Hematopoietic multipotent progenitor cell treated with erythropoietin and hydrocortisone succinate and interleukin-3 and kit ligand, for 17 days (in vitro differentiated cells): ENCODE measurements around the gene LRFN2.

Experiments used
- DNase-seq: peaks from one replicate; pipeline ENCODE4 v3.0.0-alpha.2; 2015; ENCODE audit warnings: low spot score

LRFN2 gene

DNA sequence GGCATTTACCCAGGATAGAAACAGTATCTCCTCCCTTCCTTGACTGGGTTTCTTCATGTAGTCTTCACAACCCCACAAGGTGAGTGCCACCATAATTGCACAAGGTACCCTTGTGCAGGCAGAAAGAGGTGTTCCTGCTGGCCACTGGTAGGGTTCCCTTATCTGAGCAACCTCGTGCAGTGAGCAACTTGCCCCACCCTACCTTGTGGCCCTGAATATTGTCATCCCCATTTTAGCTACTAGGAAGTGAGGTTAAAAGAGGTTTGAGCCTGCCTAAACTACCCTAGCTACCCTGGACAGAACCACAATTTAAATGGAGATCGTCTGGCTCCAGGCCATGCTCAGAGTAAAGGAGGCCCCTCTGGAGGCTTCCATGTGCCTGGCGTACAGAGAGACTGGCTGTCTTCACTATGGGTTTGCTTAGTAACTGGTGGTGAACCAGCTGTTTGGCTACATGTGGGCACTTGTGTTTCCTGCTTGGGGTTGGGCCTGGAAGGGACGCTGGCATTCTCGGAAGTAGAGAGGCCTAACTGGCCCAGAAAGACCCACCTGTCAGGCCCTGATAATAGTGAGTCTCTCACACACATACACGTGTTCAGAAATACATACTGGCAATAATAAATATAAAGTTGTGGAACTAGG is 148.8 kb downstream of the LRFN2 start:
- no peak for DNase-seq

DNA sequence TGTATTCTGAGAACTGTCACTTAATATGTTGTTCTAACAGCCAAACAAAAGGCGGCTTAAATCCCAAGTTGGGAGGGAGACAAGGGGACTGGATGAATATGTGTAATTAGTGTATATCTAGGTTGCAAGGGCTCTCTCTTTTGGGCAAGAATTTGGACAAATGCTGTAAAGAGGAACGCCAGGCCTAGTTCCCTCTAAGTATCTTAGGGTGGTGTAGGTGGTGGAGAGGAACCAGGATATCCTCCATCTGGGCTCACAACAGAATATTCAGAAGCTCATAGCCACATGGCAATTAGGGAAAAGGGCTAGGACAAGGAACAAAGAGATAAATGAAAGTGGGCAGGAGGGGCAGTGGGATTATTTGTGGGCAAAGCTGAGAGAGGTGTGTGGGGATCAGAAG is 149.5 kb downstream of the LRFN2 start:
- no peak for DNase-seq

DNA sequence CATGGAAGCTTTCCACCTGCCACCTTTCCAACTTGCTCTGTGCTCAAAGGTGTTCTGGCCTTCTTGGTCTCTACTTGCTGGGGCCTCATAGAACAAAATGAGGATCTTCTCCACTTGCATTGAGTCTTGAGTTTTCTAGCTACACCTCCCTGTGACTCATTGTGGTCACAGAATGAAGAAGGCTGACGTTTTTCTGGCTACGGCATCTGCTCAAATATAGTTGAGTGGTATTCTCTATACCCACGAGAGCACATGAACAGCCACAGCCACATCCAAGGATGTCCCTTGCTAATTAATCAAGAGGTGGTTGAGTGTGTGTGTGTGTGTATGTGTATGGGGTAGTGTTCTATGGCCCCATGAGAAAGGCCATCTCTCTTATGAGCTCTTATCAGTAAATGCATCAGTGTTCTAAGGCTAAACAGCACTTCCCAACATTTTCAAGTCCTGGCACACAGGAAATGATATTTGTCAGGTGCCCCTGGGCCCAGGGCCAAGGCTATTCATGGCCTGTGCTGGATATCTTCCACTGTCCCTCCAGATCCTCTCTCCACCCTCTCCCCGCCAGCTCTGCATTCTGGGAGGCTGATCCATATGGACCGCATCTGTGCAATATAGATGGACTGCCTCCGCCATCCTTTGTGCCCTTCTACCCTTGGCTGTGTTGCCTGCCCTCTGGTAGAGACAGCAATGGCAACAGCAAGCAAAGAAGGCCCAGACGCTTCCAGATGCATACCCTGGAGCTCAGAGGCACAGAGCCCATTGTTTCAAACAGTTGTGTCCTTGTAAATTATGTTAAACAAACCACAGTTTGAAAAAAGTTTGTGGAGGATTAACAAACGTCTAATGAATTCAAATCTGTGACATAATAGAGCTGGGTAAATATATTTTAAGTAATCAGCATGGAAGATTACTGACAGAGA is 150.2 kb downstream of the LRFN2 start:
- DNase-seq, result no peak

DNA sequence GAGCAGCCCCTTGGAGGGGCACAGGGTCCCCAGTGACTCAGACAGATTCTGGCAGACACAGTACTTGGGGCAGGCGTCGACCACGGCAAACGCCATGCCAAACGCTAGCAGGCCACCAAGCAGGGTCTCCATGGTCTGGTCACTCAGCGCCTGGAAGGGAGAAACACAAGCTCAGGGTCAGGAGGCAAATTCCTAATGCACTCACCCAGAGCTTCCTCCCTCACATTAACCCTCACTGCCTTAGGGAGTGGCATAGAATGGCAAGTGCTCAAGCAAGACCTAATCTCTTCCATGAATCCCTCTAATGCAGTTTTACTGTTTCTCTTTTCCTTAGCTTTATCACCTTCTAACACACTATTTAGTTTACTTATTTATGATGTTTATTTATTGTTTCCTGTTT is 154.2 kb downstream of the LRFN2 start:
- DNase-seq, result no peak

DNA sequence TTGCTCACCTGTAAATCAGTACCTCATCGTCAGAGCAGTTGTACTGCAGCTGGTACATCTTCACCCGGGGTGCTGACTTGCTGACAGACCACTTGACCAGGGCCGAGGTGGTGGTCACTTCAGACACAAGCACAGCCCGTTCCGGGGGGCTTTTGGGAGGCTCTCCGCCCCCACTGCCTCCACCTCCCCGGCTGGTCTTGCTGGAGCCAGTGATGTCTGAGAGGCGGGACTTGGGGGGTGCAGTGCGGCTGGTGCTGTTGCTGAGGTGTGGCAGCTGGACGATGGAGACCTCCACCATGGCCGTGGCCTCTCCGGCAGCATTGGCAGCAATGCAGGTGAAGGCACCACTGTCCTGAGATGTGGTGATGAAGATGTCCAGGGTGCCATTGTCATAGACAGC is 155.5 kb downstream of the LRFN2 start:
- no peak for DNase-seq

DNA sequence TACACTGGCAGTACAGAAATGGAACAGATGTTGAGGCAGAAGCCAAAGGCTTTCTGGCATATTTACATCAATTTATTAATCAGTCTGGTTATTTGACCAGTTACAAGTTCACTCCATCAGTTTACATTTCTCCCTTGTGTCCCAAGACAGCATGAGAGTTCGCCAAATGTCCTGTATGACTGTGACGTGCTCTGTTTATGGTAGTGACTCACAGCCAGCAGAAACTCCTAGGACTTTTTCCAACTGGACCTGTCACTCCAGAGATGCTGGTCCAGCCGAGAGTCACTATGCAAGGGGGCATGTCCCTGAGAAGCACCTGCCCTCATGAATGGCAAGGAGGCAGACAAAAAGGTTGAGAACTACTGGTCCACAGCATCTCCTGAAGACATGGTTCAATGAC is 160.0 kb downstream of the LRFN2 start:
- DNase-seq, result no peak

DNA sequence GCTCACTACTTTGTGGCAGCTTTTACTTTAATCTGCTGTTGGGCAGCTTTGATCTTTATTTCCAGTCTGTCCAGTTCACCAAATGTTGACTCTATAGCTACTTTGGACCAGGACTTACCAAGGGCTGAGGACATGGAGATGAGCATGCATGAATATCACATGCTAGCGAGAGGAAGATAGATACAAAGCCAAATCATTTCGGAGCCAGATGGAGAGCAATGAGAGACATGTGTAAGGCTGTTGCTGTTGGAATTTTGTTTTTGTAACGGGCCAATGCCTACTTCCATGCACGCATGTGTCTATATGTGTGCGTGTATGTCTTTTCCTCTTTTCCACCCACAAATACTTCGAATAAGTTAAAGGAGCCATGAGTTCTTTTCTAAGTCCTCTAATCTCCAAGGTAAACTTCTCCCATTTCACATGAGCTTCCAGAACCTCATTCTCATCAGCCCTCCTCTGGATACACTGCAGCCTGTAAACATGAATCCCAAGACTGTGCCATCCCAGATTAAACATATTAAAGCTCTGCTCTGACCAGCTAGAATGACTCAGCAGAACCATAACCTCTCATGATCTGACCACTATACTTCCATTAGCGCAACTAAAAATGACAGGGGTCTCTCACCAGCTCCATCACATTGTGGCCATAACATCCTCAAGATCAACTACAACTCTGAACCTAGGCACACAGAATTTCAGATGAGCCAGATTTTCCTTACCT is 160.7 kb downstream of the LRFN2 start:
- DNase-seq, result no peak

DNA sequence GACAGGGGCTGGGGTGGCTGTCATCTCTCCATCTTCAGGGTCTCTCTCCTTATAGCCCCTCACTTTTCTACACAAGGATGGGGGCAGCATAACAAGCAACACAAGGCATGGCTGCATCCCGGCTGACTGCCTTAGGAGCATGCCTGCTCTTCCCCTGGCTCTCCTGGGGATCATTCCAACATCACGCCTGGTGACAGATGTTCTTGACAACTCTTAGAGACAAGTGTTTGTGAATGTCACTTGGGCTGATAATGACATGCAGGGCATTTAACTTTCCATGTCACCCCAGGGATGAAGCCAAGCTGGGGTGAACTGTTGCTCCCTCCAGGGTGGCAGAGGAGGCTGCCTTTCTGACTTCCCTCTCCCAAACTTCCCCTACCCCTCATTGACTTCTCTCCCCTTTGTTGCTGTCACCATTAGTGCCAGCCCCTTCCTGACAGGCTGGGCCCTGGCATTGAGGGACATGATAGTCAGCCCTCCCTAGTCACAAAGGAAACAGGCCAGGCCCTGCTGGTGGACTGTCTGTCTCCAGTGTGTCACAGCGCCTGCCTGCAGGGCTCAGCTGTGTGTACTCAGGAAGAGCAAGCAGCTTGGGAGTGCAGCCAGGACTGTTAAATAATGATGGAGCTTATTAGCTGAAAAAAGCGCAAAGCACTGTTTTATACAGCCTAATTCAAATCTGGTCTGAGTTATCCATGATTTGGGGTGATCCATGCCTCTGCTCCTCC is 161.8 kb downstream of the LRFN2 start:
- DNase-seq, result no peak

DNA sequence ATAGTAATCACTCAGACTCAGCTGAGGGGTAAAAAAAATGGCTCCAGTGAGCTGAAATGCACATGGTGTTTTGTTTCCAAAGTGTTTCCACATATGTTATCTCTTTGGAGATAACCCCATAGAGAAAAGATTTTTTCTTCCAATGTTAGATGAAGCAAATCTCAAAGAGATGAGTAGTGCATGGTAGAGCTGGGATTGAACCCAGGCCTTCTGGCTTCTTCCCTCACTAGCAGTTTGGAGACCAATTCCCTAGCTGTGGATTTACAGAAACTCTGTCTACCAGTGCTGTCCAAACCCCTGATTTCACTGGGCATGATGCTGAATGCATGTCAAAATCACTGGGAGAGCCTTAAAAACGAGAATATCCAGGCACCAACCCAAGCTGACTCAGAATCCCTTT is 165.1 kb downstream of the LRFN2 start:
- DNase-seq, result no peak

DNA sequence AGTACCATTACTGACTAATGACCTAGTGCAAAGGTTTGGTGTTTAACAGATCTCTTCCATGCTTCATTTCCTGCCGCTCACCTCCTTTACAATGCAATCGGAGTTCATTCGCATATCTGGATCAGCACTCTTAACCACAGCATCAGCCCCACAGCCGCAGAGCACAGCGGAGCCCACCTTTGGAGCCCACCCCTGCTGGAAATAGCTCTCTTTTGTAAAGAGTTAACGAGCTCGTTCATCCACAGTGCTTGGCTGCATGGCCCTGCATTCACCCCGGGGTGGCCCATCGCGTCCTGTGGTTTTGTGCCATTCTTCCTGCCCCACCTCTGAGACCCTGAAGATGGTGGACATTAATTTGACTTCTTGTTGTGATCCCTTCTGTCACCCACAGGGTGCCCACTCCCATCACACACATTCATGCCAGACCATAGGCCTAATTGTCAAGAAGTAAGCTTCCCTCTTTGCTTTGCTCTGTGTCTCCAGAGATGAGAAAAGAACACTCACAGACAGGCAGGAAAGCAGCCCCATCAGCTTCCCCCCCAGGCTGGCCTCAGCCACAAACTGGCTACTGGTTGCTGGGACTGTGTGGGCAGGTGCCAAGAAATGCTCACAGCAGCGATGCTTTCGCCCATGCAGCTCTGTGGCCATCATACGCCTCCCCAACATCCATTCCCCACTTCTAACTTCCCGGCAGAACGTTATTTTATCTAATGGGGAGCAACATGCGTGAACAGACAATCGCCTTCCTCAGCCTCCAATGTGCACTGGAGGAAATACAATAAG is 167.0 kb downstream of the LRFN2 start:
- no peak for DNase-seq

DNA sequence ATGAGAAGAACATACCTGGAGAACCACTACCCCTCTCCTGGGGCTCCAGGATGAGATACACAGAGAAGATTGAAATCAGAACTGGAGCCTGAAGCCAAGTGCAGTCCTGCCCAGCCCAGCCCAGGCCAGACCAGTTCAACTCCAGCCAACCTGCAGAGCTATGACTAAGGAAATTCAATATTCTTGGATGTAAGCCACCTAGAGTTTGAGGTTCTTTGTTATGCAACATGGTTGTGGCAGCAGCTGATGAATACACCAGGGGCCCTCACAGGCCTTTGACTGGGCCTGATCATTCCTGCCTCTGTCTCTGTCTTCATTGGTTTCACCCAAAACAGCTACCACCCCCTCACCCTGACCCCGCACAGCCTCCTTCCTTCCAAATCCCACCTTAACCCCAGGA is 167.8 kb downstream of the LRFN2 start:
- no peak for DNase-seq

DNA sequence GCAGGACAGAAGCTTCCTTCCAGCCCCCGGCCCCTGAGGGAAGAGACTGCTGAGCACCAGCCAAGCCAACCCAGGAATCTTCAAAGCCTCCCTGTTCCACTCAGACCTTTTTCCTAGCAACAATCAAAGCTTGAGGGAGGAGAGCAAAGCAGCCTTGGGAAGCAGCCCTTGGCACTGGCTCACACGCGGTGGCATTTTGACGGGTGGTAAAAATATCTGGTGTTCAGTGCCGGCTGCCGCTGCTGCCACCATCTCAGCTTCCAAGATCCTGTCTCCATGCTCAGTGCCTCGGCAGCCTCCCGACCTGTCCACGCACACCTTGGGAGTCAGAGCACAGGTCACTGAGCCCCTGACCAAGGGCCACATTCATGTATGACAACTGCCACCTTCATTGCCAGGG is 170.1 kb downstream of the LRFN2 start:
- no peak for DNase-seq

DNA sequence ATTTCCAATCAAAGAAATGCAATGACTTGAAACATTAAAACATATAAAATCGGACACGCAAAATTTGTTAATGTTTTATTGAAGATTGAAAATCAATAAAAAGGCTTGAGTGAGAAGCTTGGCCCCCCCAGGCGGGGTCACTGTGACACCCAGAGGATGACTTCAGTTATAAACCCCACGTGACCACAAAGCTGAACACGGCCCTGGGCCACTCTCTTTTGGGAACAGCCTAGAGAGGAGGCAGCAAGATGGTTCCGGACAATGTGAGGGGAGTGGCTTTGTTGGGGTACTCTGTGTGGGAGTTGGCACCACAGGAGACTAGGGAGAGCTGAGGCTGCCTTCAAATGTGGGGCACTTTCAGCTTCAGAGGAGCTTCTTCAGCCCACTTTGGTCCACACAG is 172.5 kb downstream of the LRFN2 start:
- DNase-seq, result no peak

DNA sequence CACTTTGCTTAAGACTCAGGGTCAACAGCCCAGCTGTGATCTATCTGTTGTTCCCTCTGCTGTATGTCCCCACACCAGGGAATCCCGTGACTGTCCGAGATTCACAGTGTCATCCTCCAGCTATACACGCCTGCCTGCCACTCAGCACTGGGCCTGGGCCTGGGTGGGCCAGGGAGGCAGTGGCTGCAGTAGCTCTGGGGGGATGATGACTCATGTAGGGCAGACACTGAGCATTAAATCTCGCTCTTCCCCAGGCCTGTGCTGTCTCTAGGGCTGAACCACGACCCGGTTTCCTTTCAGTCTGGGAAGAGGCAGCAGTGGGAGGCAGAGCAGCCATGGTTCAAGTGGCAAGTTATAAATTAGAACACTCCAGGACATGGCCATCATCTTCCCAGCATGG is 173.9 kb downstream of the LRFN2 start:
- no peak for DNase-seq

DNA sequence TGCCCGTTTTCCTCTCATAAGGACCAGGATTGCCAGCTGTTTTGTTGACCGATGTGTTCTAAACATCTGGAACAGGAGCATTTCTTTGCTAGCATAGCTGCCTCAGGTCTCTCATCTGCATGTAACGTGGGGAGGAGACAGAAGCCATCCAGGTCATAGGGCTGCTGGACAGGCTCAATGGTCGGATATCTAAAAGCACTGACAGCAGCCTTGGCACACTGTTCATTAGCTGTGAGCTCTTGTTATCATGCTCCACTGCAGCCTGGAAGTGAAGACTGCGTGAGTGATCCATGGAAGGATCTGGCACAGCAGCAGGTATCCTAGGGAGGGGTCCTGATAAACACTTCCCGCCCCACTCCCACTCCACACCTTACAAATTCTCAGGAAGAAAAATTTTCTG is 175.3 kb downstream of the LRFN2 start:
- DNase-seq, result no peak

DNA sequence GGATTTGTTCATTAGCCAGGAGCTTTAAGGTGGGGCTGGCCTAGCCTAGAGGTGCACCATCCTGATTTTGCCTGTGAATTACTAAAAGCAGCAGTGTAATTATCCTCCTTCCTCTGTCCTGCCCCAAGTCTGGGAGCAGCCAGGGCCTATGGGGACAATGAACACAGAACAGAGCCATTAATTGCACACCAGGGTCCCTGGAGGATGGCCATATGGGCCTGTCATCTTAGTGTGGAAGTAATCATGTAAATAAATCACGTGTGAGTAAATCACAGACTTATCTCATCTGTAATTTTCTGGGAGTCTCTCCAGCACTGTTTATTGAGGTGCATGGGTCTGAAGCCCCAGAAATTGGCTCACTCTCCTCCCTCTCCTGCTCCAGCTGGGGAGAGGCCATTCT is 176.3 kb downstream of the LRFN2 start:
- no peak for DNase-seq

DNA sequence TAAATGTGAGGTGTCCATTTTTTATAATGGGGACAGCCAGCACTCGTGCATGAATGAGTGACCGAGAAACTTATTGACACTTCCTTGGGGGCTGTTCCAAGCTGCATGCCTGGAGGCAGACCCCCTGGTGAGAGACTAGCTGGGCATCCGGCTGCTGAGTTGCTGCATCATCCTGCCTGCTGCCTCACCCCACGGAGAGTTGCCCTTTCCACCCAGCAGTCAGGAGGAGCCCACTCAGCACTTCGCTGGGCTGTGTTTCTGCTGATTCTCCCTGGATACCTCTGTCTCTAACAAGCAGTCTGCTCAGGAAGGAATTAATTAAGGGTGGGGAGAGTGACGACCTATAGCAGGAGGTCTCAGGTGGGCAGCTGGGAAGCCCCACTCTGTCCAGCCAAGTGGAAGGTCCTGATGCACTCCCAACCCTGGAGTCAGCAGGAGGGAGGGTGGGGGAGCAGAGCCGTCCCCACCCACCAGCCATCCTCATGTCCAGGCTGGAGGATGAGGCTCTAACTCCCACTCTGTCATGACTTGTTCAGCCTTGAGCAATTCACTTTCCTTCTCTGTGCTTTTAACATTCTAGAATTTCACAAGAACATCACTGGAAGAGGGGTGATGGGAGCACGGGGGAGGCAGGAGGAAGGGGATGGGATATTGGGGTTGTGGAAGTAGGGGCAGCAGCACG is 177.3 kb downstream of the LRFN2 start:
- DNase-seq, result no peak

DNA sequence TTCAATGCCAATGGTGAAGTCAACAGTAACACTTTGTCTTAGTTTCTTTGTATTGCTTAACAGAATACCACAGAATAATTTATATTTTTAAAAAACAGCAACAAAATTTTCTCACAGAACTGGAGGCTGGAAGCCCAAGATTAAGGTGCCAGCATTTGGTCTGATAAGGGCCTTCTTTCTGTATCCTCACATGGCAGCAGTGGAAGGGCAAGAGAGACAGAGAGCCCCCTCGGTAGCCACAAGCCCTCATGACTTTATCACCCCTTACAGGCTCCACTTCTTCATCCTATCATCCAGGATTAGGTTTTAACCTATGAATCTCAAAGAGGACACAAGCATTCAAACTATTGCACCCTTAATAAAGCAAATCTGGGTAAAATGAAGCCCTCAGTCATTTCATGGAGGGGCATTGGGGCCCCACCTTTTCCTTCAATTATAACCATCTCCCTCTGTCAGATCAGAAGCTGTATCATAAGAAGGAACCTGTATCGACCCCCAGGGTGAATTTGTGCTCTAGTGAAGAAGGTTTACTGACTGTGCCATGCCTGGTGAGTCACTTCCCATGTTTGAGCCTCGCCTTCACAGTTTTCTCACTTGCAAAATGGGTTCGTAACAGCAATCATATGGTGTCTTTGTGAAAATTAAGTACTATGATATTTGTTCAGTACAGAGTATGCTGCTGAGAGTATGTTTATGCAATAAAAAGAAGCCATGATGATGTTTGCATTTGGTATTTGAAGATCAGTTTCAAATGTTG is 178.2 kb downstream of the LRFN2 start:
- no peak for DNase-seq

DNA sequence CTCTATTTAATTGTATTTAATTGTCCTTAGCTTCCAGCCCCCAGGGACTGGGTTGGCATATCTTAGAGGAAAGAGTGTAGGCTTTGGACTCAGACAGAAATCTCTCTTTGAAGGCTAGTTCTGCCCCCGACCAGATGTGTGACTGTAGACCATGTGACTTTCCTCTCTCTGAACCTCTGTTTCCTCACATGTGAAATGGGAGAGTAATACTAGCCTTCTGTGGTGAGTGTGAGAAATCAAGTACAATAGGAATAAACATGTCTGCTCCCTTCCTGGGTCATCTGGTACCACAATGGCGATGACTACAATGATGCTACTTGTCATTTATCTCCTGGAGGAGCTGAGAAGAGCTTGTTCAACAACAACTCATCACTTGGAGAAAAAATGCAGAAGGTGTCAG is 179.9 kb downstream of the LRFN2 start:
- no peak for DNase-seq

DNA sequence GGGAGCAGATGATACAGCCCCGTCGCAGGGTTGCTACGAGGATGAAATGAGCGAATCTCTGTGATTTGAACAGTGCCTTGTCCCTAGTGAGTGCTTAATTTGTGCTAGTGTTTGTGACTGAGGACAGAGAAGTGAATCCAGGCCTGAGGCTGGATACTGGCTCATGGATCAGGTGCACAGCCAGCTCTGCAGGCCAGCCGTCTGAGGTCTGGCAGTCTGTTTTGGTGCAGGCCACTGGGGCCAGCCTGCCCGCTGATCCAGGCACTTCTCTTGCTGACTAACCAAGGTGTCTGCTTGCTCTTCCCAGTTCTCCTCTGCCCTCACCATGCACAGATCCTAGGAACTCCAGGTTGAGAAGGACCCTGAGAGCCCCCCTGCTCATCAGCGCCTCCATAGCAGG is 181.0 kb downstream of the LRFN2 start:
- DNase-seq, result no peak
